ENCODE data around the gene STK40.

STK40 gene

GRCh38 chr1:36358514-36359084 lies 27.1 kb downstream of the STK40 start:
- Histone ChIP-seq H3K36me3 (ENCODE audit: control insufficient read depth, insufficient read depth, low read length) (peaks cover 50% of the 10 kb centered on the region), H3K27ac (ENCODE audit: low read depth, low read length) (no peak overlapping the region), H3K9ac (ENCODE audit: low read length) (no peak overlapping the region), H3K27me3 (ENCODE audit: control insufficient read depth, insufficient read depth, low read length) (no peaks in the 10 kb centered on the region), H3K4me3 (ENCODE audit: low read length) (no peak overlapping the region), H3K4me1 (ENCODE audit: control insufficient read depth, insufficient read depth, low read length) (no peaks in the 10 kb centered on the region)

DNA sequence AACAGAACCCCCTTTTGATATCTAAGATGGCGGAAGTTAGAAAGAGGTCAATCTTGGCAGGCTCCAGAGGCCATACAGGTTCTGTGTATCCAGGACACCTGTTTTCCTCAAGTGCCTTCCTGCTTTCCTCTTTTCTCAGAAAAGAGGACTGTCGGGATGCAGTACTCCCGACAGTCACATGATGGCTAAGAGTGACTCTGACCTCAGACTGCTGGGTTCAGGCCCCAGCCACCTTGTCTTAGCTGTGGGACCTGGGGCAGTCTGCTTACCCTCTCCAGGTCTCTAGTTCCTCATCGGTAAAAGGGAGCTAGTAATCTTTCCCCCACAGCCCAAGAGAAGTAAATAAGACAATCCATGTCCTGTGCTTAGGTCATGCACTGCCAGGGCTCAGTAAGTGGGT lies 29.9 kb downstream of the STK40 start:
- H3K27ac ChIP-seq (ENCODE audit: low read depth, low read length): no peak overlapping the region
- peaks cover 39% of the 10 kb centered on the region for H3K36me3 ChIP-seq (ENCODE audit: control insufficient read depth, insufficient read depth, low read length)
- peaks cover 17% of the 10 kb centered on the region for H3K4me1 ChIP-seq (ENCODE audit: control insufficient read depth, insufficient read depth, low read length)
- H3K4me3 ChIP-seq (ENCODE audit: low read length): no peak overlapping the region
- H3K9ac ChIP-seq (ENCODE audit: low read length): no peak overlapping the region
- no peaks in the 10 kb centered on the region for H3K27me3 ChIP-seq (ENCODE audit: control insufficient read depth, insufficient read depth, low read length)

GRCh38 chr1:36354486-36354885 lies 31.2 kb downstream of the STK40 start:
- Histone ChIP-seq H3K4me3 (ENCODE audit: low read length) (no peak overlapping the region), H3K27me3 (ENCODE audit: control insufficient read depth, insufficient read depth, low read length) (no peaks in the 10 kb centered on the region), H3K9ac (ENCODE audit: low read length) (no peak overlapping the region), H3K27ac (ENCODE audit: low read depth, low read length) (no peak overlapping the region), H3K36me3 (ENCODE audit: control insufficient read depth, insufficient read depth, low read length) (peaks cover 33% of the 10 kb centered on the region), H3K4me1 (ENCODE audit: control insufficient read depth, insufficient read depth, low read length) (peaks cover 23% of the 10 kb centered on the region)

GRCh38 chr1:36352910-36353878 lies 32.5 kb downstream of the STK40 start:
- Histone ChIP-seq H3K9ac (ENCODE audit: low read length) (no peak overlapping the region), H3K27ac (ENCODE audit: low read depth, low read length) (no peak overlapping the region), H3K4me1 (ENCODE audit: control insufficient read depth, insufficient read depth, low read length) (peaks cover 23% of the 10 kb centered on the region), H3K36me3 (ENCODE audit: control insufficient read depth, insufficient read depth, low read length) (peaks cover 33% of the 10 kb centered on the region), H3K4me3 (ENCODE audit: low read length) (no peak overlapping the region), H3K27me3 (ENCODE audit: control insufficient read depth, insufficient read depth, low read length) (no peaks in the 10 kb centered on the region)

DNA sequence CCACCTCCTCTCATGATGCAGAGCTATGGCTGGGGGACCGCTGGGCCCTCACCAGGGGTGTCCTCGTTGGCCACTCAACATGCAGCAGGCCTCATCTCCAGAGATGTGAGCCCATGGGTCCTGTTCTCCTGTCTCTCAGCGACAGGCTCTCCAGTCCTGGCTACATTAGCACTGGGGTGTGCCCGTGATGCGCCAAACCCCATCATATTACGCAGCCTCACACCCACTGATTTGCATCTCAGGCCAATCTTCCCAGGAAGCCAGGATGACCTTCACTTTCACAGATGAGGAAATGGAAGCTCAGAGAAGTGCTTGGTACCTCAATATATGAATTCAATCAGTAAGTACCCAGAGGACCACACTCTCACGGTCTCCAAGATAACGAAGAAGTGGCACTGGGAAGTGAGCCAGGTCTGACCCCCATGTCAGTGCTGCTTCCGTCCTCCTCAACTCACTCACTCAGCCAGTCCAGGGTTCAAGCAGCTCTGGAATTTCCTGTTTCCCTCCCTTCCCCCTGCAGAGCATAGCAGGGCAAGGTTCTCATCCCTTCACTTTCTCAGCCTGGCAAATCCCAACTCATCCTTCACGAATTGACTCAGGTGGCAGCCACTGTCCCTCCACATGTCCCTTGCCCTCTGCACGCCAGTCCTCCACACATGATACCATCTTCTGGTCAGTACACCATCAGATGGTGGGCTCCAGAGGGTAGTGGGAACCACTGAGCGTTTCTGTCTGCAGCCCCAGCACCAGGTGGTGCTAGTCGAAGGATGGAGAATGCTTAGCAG lies 33.4 kb downstream of the STK40 start:
- no peaks in the 10 kb centered on the region for H3K27me3 ChIP-seq (ENCODE audit: control insufficient read depth, insufficient read depth, low read length)
- H3K4me3 ChIP-seq (ENCODE audit: low read length): no peak overlapping the region
- peak overlapping the region; percentile 80 for H3K27ac ChIP-seq (ENCODE audit: low read depth, low read length)
- no peak overlapping the region for H3K9ac ChIP-seq (ENCODE audit: low read length)
- H3K36me3 ChIP-seq (ENCODE audit: control insufficient read depth, insufficient read depth, low read length): peaks cover 34% of the 10 kb centered on the region
- H3K4me1 ChIP-seq (ENCODE audit: control insufficient read depth, insufficient read depth, low read length): peaks cover 23% of the 10 kb centered on the region

GRCh38 chr1:36351227-36351977 lies 34.3 kb downstream of the STK40 start:
- Histone ChIP-seq H3K4me1 (ENCODE audit: control insufficient read depth, insufficient read depth, low read length) (peaks cover 23% of the 10 kb centered on the region), H3K4me3 (ENCODE audit: low read length) (no peak overlapping the region), H3K27me3 (ENCODE audit: control insufficient read depth, insufficient read depth, low read length) (no peaks in the 10 kb centered on the region), H3K27ac (ENCODE audit: low read depth, low read length) (peak overlapping the region; percentile 80), H3K36me3 (ENCODE audit: control insufficient read depth, insufficient read depth, low read length) (peaks cover 39% of the 10 kb centered on the region), H3K9ac (ENCODE audit: low read length) (no peak overlapping the region)

DNA sequence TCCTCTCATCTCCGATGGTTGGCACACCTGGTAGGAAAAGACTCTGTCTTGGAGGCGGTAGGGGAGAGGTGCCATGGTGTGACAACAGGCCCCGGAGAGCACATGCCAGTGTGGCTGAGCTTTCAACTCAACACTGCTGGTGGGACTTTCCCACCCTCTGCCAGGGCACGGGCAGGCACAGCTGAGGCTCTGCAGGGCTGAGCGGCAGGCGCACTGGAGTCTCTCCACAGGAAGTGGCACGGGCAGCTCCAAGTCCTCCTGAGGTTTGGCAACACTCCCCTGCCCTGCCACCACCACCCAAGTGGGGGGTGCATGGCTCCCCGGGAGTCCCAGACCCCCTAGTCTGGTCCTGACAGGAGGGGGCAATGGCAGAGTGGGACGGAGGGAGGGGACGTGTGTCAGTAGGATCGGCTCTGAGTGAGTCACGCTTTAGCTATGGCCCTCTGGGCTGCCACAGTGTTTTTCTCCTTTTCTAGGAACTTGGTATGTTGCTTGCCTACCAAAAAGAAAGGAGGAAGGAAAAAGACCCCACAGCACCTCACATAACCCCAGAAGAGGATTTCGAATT lies 35.0 kb downstream of the STK40 start:
- Histone ChIP-seq H3K4me1 (ENCODE audit: control insufficient read depth, insufficient read depth, low read length) (peaks cover 23% of the 10 kb centered on the region), H3K27ac (ENCODE audit: low read depth, low read length) (peak overlapping the region; percentile 80), H3K27me3 (ENCODE audit: control insufficient read depth, insufficient read depth, low read length) (no peaks in the 10 kb centered on the region), H3K4me3 (ENCODE audit: low read length) (peak overlapping the region; percentile 31), H3K36me3 (ENCODE audit: control insufficient read depth, insufficient read depth, low read length) (peaks cover 40% of the 10 kb centered on the region), H3K9ac (ENCODE audit: low read length) (no peak overlapping the region)

DNA sequence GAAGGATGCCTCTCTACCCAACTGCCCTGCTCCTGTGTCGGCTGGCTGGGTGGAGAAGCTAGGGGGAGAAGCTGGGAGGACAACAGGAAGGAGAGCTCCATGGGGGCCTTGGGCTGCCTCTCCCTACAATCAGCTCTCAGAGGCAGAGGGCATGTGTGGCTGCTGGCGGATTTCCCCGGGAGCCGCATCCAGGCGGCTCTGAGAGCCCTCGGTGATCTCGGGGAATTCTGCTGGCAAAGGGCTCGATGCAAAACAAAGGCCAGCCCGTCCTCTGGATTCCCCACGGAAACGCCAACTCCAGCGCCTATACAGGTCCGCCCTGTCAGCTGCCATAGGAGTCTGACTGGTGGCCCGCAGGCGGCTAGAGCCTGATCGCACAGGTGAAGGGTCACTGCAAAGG lies 35.9 kb downstream of the STK40 start:
- Histone ChIP-seq H3K9ac (ENCODE audit: low read length) (no peak overlapping the region), H3K4me3 (ENCODE audit: low read length) (no peak overlapping the region), H3K4me1 (ENCODE audit: control insufficient read depth, insufficient read depth, low read length) (peaks cover 23% of the 10 kb centered on the region), H3K27me3 (ENCODE audit: control insufficient read depth, insufficient read depth, low read length) (no peaks in the 10 kb centered on the region), H3K27ac (ENCODE audit: low read depth, low read length) (peak overlapping the region; percentile 80), H3K36me3 (ENCODE audit: control insufficient read depth, insufficient read depth, low read length) (peaks cover 41% of the 10 kb centered on the region)

- Histone ChIP-seq H3K27ac (ENCODE audit: low read depth, low read length) (no peak overlapping the region), H3K4me1 (ENCODE audit: control insufficient read depth, insufficient read depth, low read length) (peaks cover 23% of the 10 kb centered on the region), H3K27me3 (ENCODE audit: control insufficient read depth, insufficient read depth, low read length) (no peaks in the 10 kb centered on the region), H3K4me3 (ENCODE audit: low read length) (no peak overlapping the region), H3K9ac (ENCODE audit: low read length) (no peak overlapping the region), H3K36me3 (ENCODE audit: control insufficient read depth, insufficient read depth, low read length) (peaks cover 39% of the 10 kb centered on the region)
Measured at GRCh38 chr1:36349241-36349671, 36.5 kb downstream of the STK40 start.

DNA sequence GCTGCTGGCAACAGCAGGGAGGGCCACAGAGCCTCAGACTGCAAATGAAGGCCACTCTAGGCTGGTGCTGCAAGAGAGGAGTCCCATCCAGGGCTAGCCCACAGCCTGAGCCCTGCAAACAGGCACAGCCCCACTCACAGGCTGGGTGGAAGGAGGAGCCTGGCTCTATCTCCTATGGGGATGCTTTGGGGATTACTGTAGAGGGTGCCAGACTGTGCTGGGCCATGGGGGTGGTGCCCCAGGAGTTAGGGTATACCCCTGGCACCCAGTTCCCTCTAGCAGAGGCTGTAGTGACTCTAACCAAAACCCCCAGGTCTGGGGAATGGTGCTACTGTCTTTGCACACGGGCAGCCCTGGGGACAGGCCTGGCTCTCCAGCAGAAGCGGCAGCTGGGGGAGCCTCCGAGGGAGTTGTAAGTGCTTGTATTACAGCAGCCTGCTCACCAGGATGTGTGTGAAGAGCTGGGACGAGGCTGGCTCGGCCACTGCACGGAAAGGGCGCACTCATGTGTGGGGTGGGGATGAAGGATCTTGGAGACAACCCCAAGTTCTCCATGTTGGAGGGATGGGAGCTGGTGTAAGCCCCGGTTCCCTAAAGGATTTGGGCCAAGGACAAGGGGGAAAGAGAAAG lies 38.9 kb downstream of the STK40 start:
- no peak overlapping the region for H3K9ac ChIP-seq (ENCODE audit: low read length)
- peaks cover 32% of the 10 kb centered on the region for H3K36me3 ChIP-seq (ENCODE audit: control insufficient read depth, insufficient read depth, low read length)

GRCh38 chr1:36345353-36345752 lies 40.4 kb downstream of the STK40 start:
- Histone ChIP-seq H3K9ac (ENCODE audit: low read length) (no peak overlapping the region), H3K36me3 (ENCODE audit: control insufficient read depth, insufficient read depth, low read length) (peaks cover 39% of the 10 kb centered on the region), H3K4me3 (ENCODE audit: low read length) (no peak overlapping the region), H3K4me1 (ENCODE audit: control insufficient read depth, insufficient read depth, low read length) (peaks cover 1% of the 10 kb centered on the region), H3K27me3 (ENCODE audit: control insufficient read depth, insufficient read depth, low read length) (no peaks in the 10 kb centered on the region), H3K27ac (ENCODE audit: low read depth, low read length) (no peak overlapping the region)

More for the DNA sequence above, 38.9 kb downstream of the STK40 start:
- no peak overlapping the region for H3K4me3 ChIP-seq (ENCODE audit: low read length)
- peaks cover 16% of the 10 kb centered on the region for H3K4me1 ChIP-seq (ENCODE audit: control insufficient read depth, insufficient read depth, low read length)
- no peak overlapping the region for H3K27ac ChIP-seq (ENCODE audit: low read depth, low read length)
- no peaks in the 10 kb centered on the region for H3K27me3 ChIP-seq (ENCODE audit: control insufficient read depth, insufficient read depth, low read length)

Data from rectal smooth muscle tissue (tissue), 1 donor.